Activated CD8-positive, alpha-beta memory T cell treated with anti-CD3 and anti-CD28 coated beads for 1 hour (primary cell): ENCODE measurements around the gene TOMM6.

ENCODE experiments used
- DNase-seq, 2 donors: peaks; one replicate each; pipeline ENCODE4 v3.0.0-alpha.2; 2020; ENCODE audit warnings: low read depth in 1 of 2; ENCODE audit errors: extremely low read depth in 1 of 2

The TOMM6 gene

GRCh38 chr6:41787219-41787917 lies at the start of gene TOMM6:
TSS of gene TOMM6 (plus strand) at chr6:41787694. CDS start at chr6:41787698, 4 bp downstream.
- DNase-seq: peak; percentile 82 to 92

GRCh38 chr6:41739041-41739440 lies 48.5 kb upstream of the TOMM6 start:
- DNase-seq: no peak

- no peak for DNase-seq
Observed at GRCh38 chr6:41740366-41741162, 46.9 kb upstream of the TOMM6 start.

GRCh38 chr6:41741625-41742490 lies 45.6 kb upstream of the TOMM6 start:
- no peak for DNase-seq

GRCh38 chr6:41743406-41744235 lies 43.9 kb upstream of the TOMM6 start:
- DNase-seq: no peak

- no peak for DNase-seq
Observed at GRCh38 chr6:41744236-41744787, 43.2 kb upstream of the TOMM6 start.

GRCh38 chr6:41746107-41746506 lies 41.4 kb upstream of the TOMM6 start:
- DNase-seq: no peak

GRCh38 chr6:41747256-41748101 lies 40.0 kb upstream of the TOMM6 start, which contains the start of gene PGC:
TSS of gene PGC (minus strand) at chr6:41747397. CDS start at chr6:41747334, 63 bp downstream.
- DNase-seq: no peak

GRCh38 chr6:41748102-41748477 lies 39.4 kb upstream of the TOMM6 start:
- DNase-seq: no peak

GRCh38 chr6:41748542-41748941 lies 39.0 kb upstream of the TOMM6 start:
- DNase-seq: no peak

- DNase-seq: no peak
Observed at GRCh38 chr6:41750374-41750773, 37.1 kb upstream of the TOMM6 start.

- no peak for DNase-seq
Observed at GRCh38 chr6:41755895-41756294, 31.6 kb upstream of the TOMM6 start.

GRCh38 chr6:41756354-41756753 lies 31.1 kb upstream of the TOMM6 start:
- DNase-seq: no peak

- no peak for DNase-seq
Observed at GRCh38 chr6:41757271-41757670, 30.2 kb upstream of the TOMM6 start.

GRCh38 chr6:41757931-41758640 lies 29.4 kb upstream of the TOMM6 start:
- DNase-seq: no peak

- no peak for DNase-seq
Observed at GRCh38 chr6:41758641-41759035, 28.9 kb upstream of the TOMM6 start.

GRCh38 chr6:41759106-41759904 lies 28.2 kb upstream of the TOMM6 start:
- no peak for DNase-seq
